CD14-positive monocyte (primary cell): ENCODE data around the gene CLPSL2. TPM values are rescaled to one million over a fixed set of nuclear protein-coding genes. Genes with fewer than 3 reads are reported as not detected.
A peak's percentile ranks its signal among the peaks of the same experiment; 100 is the strongest.

ENCODE experiments used
- DNase-seq, 3 donors: peaks; one replicate each; pipeline ENCODE4 v3.0.0-alpha.2; 2011 to 2022
- H2AFZ ChIP-seq: 2 replicates; pipeline ENCODE4 v1.6.0; 2012; ENCODE audit warnings: mild to moderate bottlenecking, low read depth, low read length, inconsistent platforms; ENCODE audit not compliant: insufficient read depth, poor library complexity, severe bottlenecking
- H3K27ac ChIP-seq, 2 donors: 1 replicate in 1 of 2; 2 replicates in 1 of 2; pipeline ENCODE4 v1.5.1; 2012 to 2013; ENCODE audit warnings: low read length in 2 of 2, control low read depth in 1 of 2, inconsistent platforms in 1 of 2, low read depth in 1 of 2, mild to moderate bottlenecking in 1 of 2
- H3K27me3 ChIP-seq, 2 donors: one replicate each; pipeline versions ENCODE4 v1.6.0 to v1.6.1; 2011 to 2013; ENCODE audit warnings: low read length in 2 of 2; ENCODE audit not compliant: control insufficient read depth in 2 of 2, insufficient read depth in 2 of 2
- H3K36me3 ChIP-seq, 2 donors: replicated peaks in 1 of 2; 1 replicate in 1 of 2; 2 replicates in 1 of 2; pipeline versions ENCODE4 v1.5.1 to v1.6.1; 2012 to 2013; ENCODE audit warnings: low read length in 2 of 2, control low read depth in 1 of 2, inconsistent platforms in 1 of 2, mild to moderate bottlenecking in 1 of 2; ENCODE audit not compliant: insufficient read depth in 2 of 2, control insufficient read depth in 1 of 2
- H3K4me1 ChIP-seq, 2 donors: 1 replicate in 1 of 2; 2 replicates in 1 of 2; pipeline versions ENCODE4 v1.5.1 to v1.6.1; 2012 to 2013; ENCODE audit warnings: low read length in 2 of 2, control low read depth in 1 of 2, inconsistent platforms in 1 of 2, mild to moderate bottlenecking in 1 of 2, moderate library complexity in 1 of 2; ENCODE audit not compliant: insufficient read depth in 2 of 2, control insufficient read depth in 1 of 2
- H3K4me2 ChIP-seq: replicated peaks from 2 replicates; pipeline ENCODE3; 2012; ENCODE audit warnings: low read length, moderate library complexity, mild to moderate bottlenecking; ENCODE audit not compliant: poor library complexity, severe bottlenecking; ENCODE audit errors: extremely low read depth
- H3K4me3 ChIP-seq, 3 experiments: fragments of 200-600 bp in 1 of 3; sonication (generic) in 1 of 3; replicated peaks in 1 of 3; 1 replicate in 2 of 3; 2 replicates in 1 of 3; pipeline ENCODE4 v1.5.1; 2011 to 2013; ENCODE audit warnings: low read length in 3 of 3, mild to moderate bottlenecking in 3 of 3, control low read depth in 2 of 3, low read depth in 2 of 3, inconsistent platforms in 1 of 3, moderate library complexity in 1 of 3
- H3K79me2 ChIP-seq: 2 replicates; pipeline ENCODE4 v1.6.0; 2012; ENCODE audit warnings: mild to moderate bottlenecking, control low read depth, inconsistent platforms, low read length, moderate library complexity; ENCODE audit not compliant: insufficient read depth
- H3K9ac ChIP-seq: 2 replicates; pipeline ENCODE4 v1.6.0; 2017; ENCODE audit warnings: low read length, mild to moderate bottlenecking; ENCODE audit not compliant: insufficient read depth, poor library complexity, severe bottlenecking
- H3K9me3 ChIP-seq, 2 donors: replicated peaks in 1 of 2; 1 replicate in 1 of 2; 2 replicates in 1 of 2; pipeline versions ENCODE4 v1.5.1 to v1.6.1; 2012 to 2013; ENCODE audit warnings: low read length in 2 of 2, control low read depth in 1 of 2; ENCODE audit not compliant: control insufficient read depth in 1 of 2, insufficient read depth in 1 of 2
- H4K20me1 ChIP-seq: 2 replicates; pipeline ENCODE4 v1.6.0; 2012; ENCODE audit warnings: mild to moderate bottlenecking, low read length, control low read depth, moderate library complexity; ENCODE audit not compliant: insufficient read depth
- H3K27ac Mint-ChIP-seq, 7 donors: one replicate each; pipeline ENCODE4 v1.8.0; 2020; ENCODE audit warnings: mild to moderate bottlenecking in 7 of 7, mixed read lengths in 7 of 7, moderate library complexity in 6 of 7, inconsistent platforms in 2 of 7
- H3K27me3 Mint-ChIP-seq, 3 donors: one replicate each; pipeline ENCODE4 v1.8.0; 2021 to 2022; ENCODE audit warnings: low read depth in 3 of 3, mild to moderate bottlenecking in 3 of 3, mixed read lengths in 3 of 3, moderate library complexity in 3 of 3, inconsistent platforms in 1 of 3
- H3K36me3 Mint-ChIP-seq, 2 donors: one replicate each; pipeline ENCODE4 v1.8.0; 2020; ENCODE audit warnings: mixed read lengths in 2 of 2, inconsistent platforms in 1 of 2, mild to moderate bottlenecking in 1 of 2
- H3K4me1 Mint-ChIP-seq: one replicate; pipeline ENCODE4 v1.8.0; 2020; ENCODE audit warnings: mild to moderate bottlenecking, mixed read lengths
- H3K4me3 Mint-ChIP-seq, 2 donors: one replicate each; pipeline ENCODE4 v1.8.0; 2020; ENCODE audit warnings: mild to moderate bottlenecking in 2 of 2, mixed read lengths in 2 of 2, moderate library complexity in 1 of 2
- H3K9me3 Mint-ChIP-seq, 7 donors: one replicate each; pipeline ENCODE4 v1.8.0; 2020 to 2022; ENCODE audit warnings: mixed read lengths in 7 of 7, mild to moderate bottlenecking in 6 of 7, moderate library complexity in 6 of 7, inconsistent platforms in 2 of 7
- WGBS: methylation state at CpG from one replicate; pipeline ENCODE4 v1.1.5; 2013; ENCODE audit warnings: missing lambda C conversion rate; ENCODE audit not compliant: insufficient coverage; 5-methylcytosine and 5-hydroxymethylcytosine counted together
- intact Hi-C, 2 donors: fragments of 100-400 bp; cut with micrococcal nuclease; formaldehyde crosslinking; loops; one replicate each; pipeline versions ENCODE4 v1.15.0 to v1.15.1; 2023
- polyA plus RNA-seq, 3 donors: library from polyadenylated mRNA; depleted of rRNA in 1 of 3; unstranded in 2 of 3; stranded (reverse) in 1 of 3; fragments of 300-500 nt in 2 of 3; fragments of >200 nt in 1 of 3; fragmentation: Illumina TruSeq in 2 of 3; gene quantifications; 1 replicate in 2 of 3; 2 replicates in 1 of 3; pipeline ENCODE4 v1.2.3, GENCODE V29; 2012 to 2021
- TF ChIP-seq, protein P1 (sequence below): fragments of 200-600 bp; IDR thresholded peaks from one replicate; pipeline ENCODE4 v1.8.0; 2022; ENCODE audit warnings: antibody characterized with exemption, mild to moderate bottlenecking

CLPSL2 gene
- polyA plus RNA-seq, 3 donors: not detected

GRCh38 chr6:35804996-35805736 is 28.8 kb downstream of the CLPSL2 start, which contains the start of gene LHFPL5:
Gene LHFPL5 (plus strand): TSS chr6:35805352. CDS start chr6:35805671, 319 bp downstream.
- Histone ChIP-seq H3K36me3 (no peaks in the 10 kb centered on the region), H3K79me2 (no peaks in the 10 kb centered on the region), H3K27me3 (no peaks in the 10 kb centered on the region), H3K4me1 (peaks cover 3 to 4% of the 10 kb centered on the region in 2 donors), H4K20me1 (no peaks in the 10 kb centered on the region), H3K4me2 (peak within 1 kb of the TSS; percentile 26), H3K9ac (no peak within 1 kb of the TSS), H3K4me3 (no peak within 1 kb of the TSS), H2AFZ (no peak within 1 kb of the TSS), H3K9me3 (no peaks in the 10 kb centered on the region), H3K27ac (no peak within 1 kb of the TSS)
- WGBS: 14% methylated on average over 33 of the region's 40 CpGs
- H3K4me3 Mint-ChIP-seq: peak within 1 kb of the TSS in 1 of 2 donors; percentile 35
- peak within 1 kb of the TSS in 1 of 7 donors; percentile 28 for H3K27ac Mint-ChIP-seq
- H3K27me3 Mint-ChIP-seq: peaks cover 15 to 18% (median 18%) of the 10 kb centered on the region in 3 donors
- peak in 1 of 3 donors; percentile 5 for DNase-seq
- intact Hi-C loops: no loop called here
- H3K36me3 Mint-ChIP-seq: no peaks in the 10 kb centered on the region
- TF ChIP-seq, protein P1, sequence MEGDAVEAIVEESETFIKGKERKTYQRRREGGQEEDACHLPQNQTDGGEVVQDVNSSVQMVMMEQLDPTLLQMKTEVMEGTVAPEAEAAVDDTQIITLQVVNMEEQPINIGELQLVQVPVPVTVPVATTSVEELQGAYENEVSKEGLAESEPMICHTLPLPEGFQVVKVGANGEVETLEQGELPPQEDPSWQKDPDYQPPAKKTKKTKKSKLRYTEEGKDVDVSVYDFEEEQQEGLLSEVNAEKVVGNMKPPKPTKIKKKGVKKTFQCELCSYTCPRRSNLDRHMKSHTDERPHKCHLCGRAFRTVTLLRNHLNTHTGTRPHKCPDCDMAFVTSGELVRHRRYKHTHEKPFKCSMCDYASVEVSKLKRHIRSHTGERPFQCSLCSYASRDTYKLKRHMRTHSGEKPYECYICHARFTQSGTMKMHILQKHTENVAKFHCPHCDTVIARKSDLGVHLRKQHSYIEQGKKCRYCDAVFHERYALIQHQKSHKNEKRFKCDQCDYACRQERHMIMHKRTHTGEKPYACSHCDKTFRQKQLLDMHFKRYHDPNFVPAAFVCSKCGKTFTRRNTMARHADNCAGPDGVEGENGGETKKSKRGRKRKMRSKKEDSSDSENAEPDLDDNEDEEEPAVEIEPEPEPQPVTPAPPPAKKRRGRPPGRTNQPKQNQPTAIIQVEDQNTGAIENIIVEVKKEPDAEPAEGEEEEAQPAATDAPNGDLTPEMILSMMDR: no peak
- peaks cover 0 to 2% (median 0%) of the 10 kb centered on the region in 7 donors for H3K9me3 Mint-ChIP-seq
- peaks cover 4% of the 10 kb centered on the region for H3K4me1 Mint-ChIP-seq

- Histone ChIP-seq H3K4me1 (peaks cover 4 to 7% of the 10 kb centered on the region in 2 donors), H3K27me3 (no peaks in the 10 kb centered on the region), H3K27ac (no peak overlapping the region), H3K79me2 (no peaks in the 10 kb centered on the region), H3K36me3 (no peaks in the 10 kb centered on the region), H3K4me2 (no peak overlapping the region), H3K9ac (no peak overlapping the region), H4K20me1 (no peaks in the 10 kb centered on the region), H2AFZ (no peak overlapping the region), H3K9me3 (no peaks in the 10 kb centered on the region), H3K4me3 (no peak overlapping the region)
- TF ChIP-seq, protein P1: no peak
- DNase-seq: no peak
- H3K36me3 Mint-ChIP-seq: no peaks in the 10 kb centered on the region
- H3K4me1 Mint-ChIP-seq: peaks cover 8% of the 10 kb centered on the region
- intact Hi-C loops: no loop called here
- H3K4me3 Mint-ChIP-seq: no peak overlapping the region
- H3K27ac Mint-ChIP-seq: no peak overlapping the region
- WGBS: no CpG with 5 or more reads among the region's 3 CpGs
- peaks cover 0 to 4% (median 0%) of the 10 kb centered on the region in 7 donors for H3K9me3 Mint-ChIP-seq
- H3K27me3 Mint-ChIP-seq: peaks cover 12 to 15% (median 12%) of the 10 kb centered on the region in 3 donors
Observed at GRCh38 chr6:35808688-35809087, 32.3 kb downstream of the CLPSL2 start.
